H9 (cell line): Measurements from ENCODE around the gene ABR. TPM values are rescaled to one million over a fixed set of nuclear protein-coding genes. Genes with fewer than 3 reads are reported as not detected.

Experiments used
- DNase-seq: peaks from one replicate; pipeline ENCODE4 v3.0.0-alpha.2; 2017
- H2AFZ ChIP-seq: one replicate; pipeline ENCODE4 v1.6.1; 2013; ENCODE audit warnings: mild to moderate bottlenecking, low read length, control low read depth, moderate library complexity
- H2AK5ac ChIP-seq: 2 replicates; pipeline ENCODE4 v1.6.1; 2013; ENCODE audit warnings: low read length, control low read depth, mixed read lengths; ENCODE audit not compliant: insufficient read length
- H2BK120ac ChIP-seq: one replicate; pipeline ENCODE4 v1.6.1; 2013; ENCODE audit warnings: low read depth, mild to moderate bottlenecking, low read length, control low read depth, inconsistent platforms; ENCODE audit not compliant: poor library complexity, severe bottlenecking
- H2BK12ac ChIP-seq: 2 replicates; pipeline ENCODE4 v1.6.1; 2013; ENCODE audit warnings: low read length, control low read depth, mixed read lengths, low read depth; ENCODE audit not compliant: insufficient read length
- H2BK15ac ChIP-seq: 2 replicates; pipeline ENCODE4 v1.6.1; 2013; ENCODE audit warnings: low read depth, low read length, control low read depth
- H2BK20ac ChIP-seq: one replicate; pipeline ENCODE4 v1.6.1; 2013; ENCODE audit warnings: low read depth, mild to moderate bottlenecking, low read length, control low read depth, inconsistent platforms; ENCODE audit not compliant: poor library complexity, severe bottlenecking
- H2BK5ac ChIP-seq: 2 replicates; pipeline ENCODE4 v1.6.1; 2013; ENCODE audit warnings: low read length, control low read depth, mixed read lengths; ENCODE audit not compliant: insufficient read length
- H3K14ac ChIP-seq: 2 replicates; pipeline ENCODE4 v1.6.1; 2013; ENCODE audit warnings: low read length, control low read depth; ENCODE audit not compliant: insufficient read depth
- H3K18ac ChIP-seq: 2 replicates; pipeline ENCODE4 v1.6.1; 2013; ENCODE audit warnings: low read depth, mild to moderate bottlenecking, mixed read lengths, low read length, control low read depth; ENCODE audit not compliant: insufficient read length
- H3K23ac ChIP-seq: 2 replicates; pipeline ENCODE4 v1.6.1; 2013; ENCODE audit warnings: low read length, control low read depth, mixed read lengths, low read depth; ENCODE audit not compliant: insufficient read length
- H3K23me2 ChIP-seq: 2 replicates; pipeline ENCODE4 v1.6.1; 2013; ENCODE audit warnings: low read depth, mild to moderate bottlenecking, mixed read lengths, low read length, control low read depth; ENCODE audit not compliant: insufficient read length, poor library complexity, severe bottlenecking
- H3K27ac ChIP-seq: 2 replicates; pipeline ENCODE4 v1.5.1; 2013; ENCODE audit warnings: low read length, control low read depth, mixed read lengths, low read depth; ENCODE audit not compliant: insufficient read length
- H3K27me3 ChIP-seq: 2 replicates; pipeline ENCODE4 v1.6.1; 2013; ENCODE audit warnings: low read length, control low read depth, inconsistent platforms; ENCODE audit not compliant: insufficient read depth
- H3K4ac ChIP-seq: 2 replicates; pipeline ENCODE4 v1.6.1; 2013; ENCODE audit warnings: low read depth, mild to moderate bottlenecking, control low read depth, inconsistent platforms, low read length, moderate library complexity
- H3K4me1 ChIP-seq: 2 replicates; pipeline ENCODE4 v1.6.1; 2013; ENCODE audit warnings: low read length, control low read depth, inconsistent platforms; ENCODE audit not compliant: insufficient read depth
- H3K4me2 ChIP-seq: 2 replicates; pipeline ENCODE4 v1.6.1; 2013; ENCODE audit warnings: low read length, control low read depth, mixed read lengths; ENCODE audit not compliant: insufficient read length, insufficient read depth
- H3K56ac ChIP-seq: 2 replicates; pipeline ENCODE4 v1.6.1; 2013; ENCODE audit warnings: low read depth, mild to moderate bottlenecking, mixed read lengths, low read length, control low read depth; ENCODE audit not compliant: insufficient read length
- H3K79me1 ChIP-seq: 2 replicates; pipeline ENCODE4 v1.6.1; 2013; ENCODE audit warnings: low read depth, mild to moderate bottlenecking, moderate library complexity, low read length, control low read depth, inconsistent platforms; ENCODE audit not compliant: insufficient read depth, poor library complexity, severe bottlenecking
- H3K79me2 ChIP-seq: 2 replicates; pipeline ENCODE4 v1.6.1; 2013; ENCODE audit warnings: low read length, control low read depth, inconsistent platforms; ENCODE audit not compliant: insufficient read depth
- H3K9ac ChIP-seq: 2 replicates; pipeline ENCODE4 v1.6.1; 2013; ENCODE audit warnings: low read length, control low read depth, mixed read lengths; ENCODE audit not compliant: insufficient read length; ENCODE audit errors: extremely low read depth
- H3K9me3 ChIP-seq: one replicate; pipeline ENCODE4 v1.6.1; 2013; ENCODE audit warnings: low read depth, low read length, inconsistent platforms; ENCODE audit not compliant: control insufficient read depth
- H3T11ph ChIP-seq: one replicate; pipeline ENCODE4 v1.6.1; 2013; ENCODE audit warnings: mild to moderate bottlenecking, low read length, control low read depth, inconsistent platforms
- H4K20me1 ChIP-seq: one replicate; pipeline ENCODE4 v1.6.1; 2013; ENCODE audit not compliant: control insufficient read depth, insufficient read length, insufficient read depth
- H4K5ac ChIP-seq: 2 replicates; pipeline ENCODE4 v1.6.1; 2013; ENCODE audit warnings: low read depth, mild to moderate bottlenecking, mixed read lengths, low read length, control low read depth; ENCODE audit not compliant: insufficient read length
- H4K8ac ChIP-seq: replicated peaks from 2 replicates; pipeline ENCODE4 v1.6.1; 2013; ENCODE audit warnings: low read length, control low read depth, mixed read lengths, low read depth; ENCODE audit not compliant: insufficient read length
- H4K91ac ChIP-seq: 2 replicates; pipeline ENCODE4 v1.6.1; 2013; ENCODE audit warnings: low read depth, mild to moderate bottlenecking, moderate library complexity, mixed read lengths, low read length, control low read depth; ENCODE audit not compliant: insufficient read length
- H3K27ac Mint-ChIP-seq, 3 experiments: 2 replicates in 2 of 3; 3 replicates in 1 of 3; pipeline ENCODE4 v1.8.0; 2020 to 2021; ENCODE audit warnings: mixed read lengths in 3 of 3, mild to moderate bottlenecking in 1 of 3, moderate library complexity in 1 of 3
- H3K27me3 Mint-ChIP-seq: 2 replicates; pipeline ENCODE4 v1.8.0; 2021; ENCODE audit warnings: low read depth, mild to moderate bottlenecking, moderate library complexity, mixed read lengths
- H3K36me3 Mint-ChIP-seq, 3 experiments: 2 replicates in 2 of 3; 3 replicates in 1 of 3; pipeline ENCODE4 v1.8.0; 2020 to 2021; ENCODE audit warnings: low read depth in 3 of 3, mixed read lengths in 3 of 3; ENCODE audit not compliant: insufficient read depth in 1 of 3
- H3K4me1 Mint-ChIP-seq, 2 experiments: 2 replicates each; pipeline ENCODE4 v1.8.0; 2020; ENCODE audit warnings: mixed read lengths in 2 of 2
- H3K4me3 Mint-ChIP-seq, 2 experiments: 2 replicates in 1 of 2; 3 replicates in 1 of 2; pipeline ENCODE4 v1.8.0; 2020 to 2021; ENCODE audit warnings: mild to moderate bottlenecking in 2 of 2, mixed read lengths in 2 of 2, moderate library complexity in 1 of 2
- H3K9me3 Mint-ChIP-seq, 2 experiments: 2 replicates in 1 of 2; 3 replicates in 1 of 2; pipeline ENCODE4 v1.8.0; 2020; ENCODE audit warnings: mild to moderate bottlenecking in 2 of 2, mixed read lengths in 2 of 2, moderate library complexity in 1 of 2
- WGBS: extraction: QIAGEN DNeasy Blood & Tissue Kit; methylation state at CpG from one replicate; pipeline ENCODE4 v1.1.7; 2013; ENCODE audit warnings: missing lambda C conversion rate, low lambda C conversion rate, mixed read lengths; ENCODE audit not compliant: insufficient read length; ENCODE audit errors: extremely low coverage; 5-methylcytosine and 5-hydroxymethylcytosine counted together
- total RNA-seq: library from RNA; stranded (reverse); gene quantifications from 2 replicates; pipeline ENCODE4 v1.2.1, GENCODE V29; 2021
- TF ChIP-seq, protein P1 (sequence below): fragments of 200-600 bp; sonication (generic); conservative IDR thresholded peaks from 3 replicates; pipeline ENCODE4 v1.8.0; 2021; ENCODE audit warnings: antibody characterized with exemption, mild to moderate bottlenecking

Gene ABR
- total RNA-seq, 1 experiment from 2014 or later: 34.7 TPM

DNA sequence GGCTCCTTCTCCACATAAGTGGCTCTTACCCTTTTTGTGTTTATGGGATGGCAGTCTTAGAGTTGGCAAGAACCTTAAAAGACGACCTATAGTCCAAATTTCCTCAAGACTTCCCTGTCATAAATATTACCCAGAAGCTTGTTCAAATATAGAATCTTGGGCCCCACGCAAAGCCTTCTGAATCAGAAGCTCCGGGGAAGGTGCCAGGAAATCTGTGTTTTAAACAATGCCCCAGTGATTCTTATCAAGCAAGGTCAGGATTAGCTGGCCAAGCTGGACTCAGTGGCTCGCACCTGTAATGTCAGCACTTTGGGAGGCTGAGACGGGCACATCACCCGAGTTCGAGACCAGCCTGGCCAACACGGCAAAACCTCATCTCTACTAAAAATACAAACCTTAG is 97.2 kb downstream of the ABR start:
- Histone ChIP-seq H4K5ac (no peak overlapping the region), H3K79me2 (no peaks in the 10 kb centered on the region), H3K14ac (no peak overlapping the region), H2BK12ac (no peak overlapping the region), H3K27me3 (no peaks in the 10 kb centered on the region), H2AFZ (no peak overlapping the region), H2BK15ac (no peak overlapping the region), H3K27ac (no peak overlapping the region), H3K4me1 (peaks cover 2% of the 10 kb centered on the region; the same call in 1 of the 2 replicates), H4K20me1 (no peaks in the 10 kb centered on the region), H2BK120ac (no peak overlapping the region), H3K4ac (no peak overlapping the region), H4K91ac (no peak overlapping the region), H2AK5ac (no peak overlapping the region), H3K18ac (no peak overlapping the region), H3K4me2 (no peak overlapping the region), H3K23me2 (no peaks in the 10 kb centered on the region), H3T11ph (no peak overlapping the region), H3K9me3 (no peaks in the 10 kb centered on the region), H3K23ac (no peak overlapping the region), H3K56ac (no peak overlapping the region), H2BK5ac (no peak overlapping the region), H3K79me1 (no peaks in the 10 kb centered on the region), H2BK20ac (no peak overlapping the region), H4K8ac (no peak overlapping the region), H3K9ac (no peak overlapping the region)
- Mint-ChIP-seq H3K9me3 (no peaks in the 10 kb centered on the region; a peak in 1 of 5 replicates), H3K27ac (no peak overlapping the region), H3K4me3 (no peak overlapping the region), H3K27me3 (peaks cover 1% of the 10 kb centered on the region; the same call in 1 of the 2 replicates), H3K4me1 (peaks cover 12 to 23% of the 10 kb centered on the region in 2 experiments), H3K36me3 (peaks cover 0 to 2% (median 0%) of the 10 kb centered on the region in 3 experiments; a peak in 1 of 7 replicates)
- DNase-seq: no peak
- WGBS: no CpG with 5 or more reads among the region's 8 CpGs
- TF ChIP-seq, protein P1, sequence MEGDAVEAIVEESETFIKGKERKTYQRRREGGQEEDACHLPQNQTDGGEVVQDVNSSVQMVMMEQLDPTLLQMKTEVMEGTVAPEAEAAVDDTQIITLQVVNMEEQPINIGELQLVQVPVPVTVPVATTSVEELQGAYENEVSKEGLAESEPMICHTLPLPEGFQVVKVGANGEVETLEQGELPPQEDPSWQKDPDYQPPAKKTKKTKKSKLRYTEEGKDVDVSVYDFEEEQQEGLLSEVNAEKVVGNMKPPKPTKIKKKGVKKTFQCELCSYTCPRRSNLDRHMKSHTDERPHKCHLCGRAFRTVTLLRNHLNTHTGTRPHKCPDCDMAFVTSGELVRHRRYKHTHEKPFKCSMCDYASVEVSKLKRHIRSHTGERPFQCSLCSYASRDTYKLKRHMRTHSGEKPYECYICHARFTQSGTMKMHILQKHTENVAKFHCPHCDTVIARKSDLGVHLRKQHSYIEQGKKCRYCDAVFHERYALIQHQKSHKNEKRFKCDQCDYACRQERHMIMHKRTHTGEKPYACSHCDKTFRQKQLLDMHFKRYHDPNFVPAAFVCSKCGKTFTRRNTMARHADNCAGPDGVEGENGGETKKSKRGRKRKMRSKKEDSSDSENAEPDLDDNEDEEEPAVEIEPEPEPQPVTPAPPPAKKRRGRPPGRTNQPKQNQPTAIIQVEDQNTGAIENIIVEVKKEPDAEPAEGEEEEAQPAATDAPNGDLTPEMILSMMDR: no peak
